GM23338 (cell line): ENCODE data around the gene LRBA. TPM values are rescaled to one million over a fixed set of nuclear protein-coding genes. Genes with fewer than 3 reads are reported as not detected.

ENCODE experiments used
- ATAC-seq: fragments of 200-7000 bp; cut with Tn5 transposase; 3 replicates; pipeline ENCODE4 v1.9.1; 2020
- DNase-seq: peaks from one replicate; pipeline ENCODE4 v3.0.0-alpha.2; 2015; ENCODE audit warnings: low spot score
- H2AFZ ChIP-seq: fragments of 200-600 bp; sonication (generic); 2 replicates; pipeline ENCODE4 v1.8.0; 2016; ENCODE audit warnings: antibody characterized with exemption, mild to moderate bottlenecking, moderate library complexity
- H3F3A ChIP-seq: fragments of 200-600 bp; sonication (generic); replicated peaks from 2 replicates; pipeline ENCODE4 v1.8.0; 2017; ENCODE audit warnings: antibody characterized with exemption, mixed run types, low read depth
- H3K27ac ChIP-seq: fragments of 200-600 bp; sonication (generic); 2 replicates; pipeline ENCODE4 v1.6.1; 2016; ENCODE audit warnings: low read depth
- H3K27me3 ChIP-seq: fragments of 200-600 bp; sonication (generic); 2 replicates; pipeline ENCODE4 v1.8.0; 2016; ENCODE audit warnings: mild to moderate bottlenecking, mixed run types, moderate library complexity; ENCODE audit not compliant: insufficient read depth
- H3K36me3 ChIP-seq: fragments of 200-600 bp; sonication (generic); 2 replicates; pipeline ENCODE4 v1.8.0; 2016; ENCODE audit warnings: mild to moderate bottlenecking; ENCODE audit not compliant: insufficient read depth
- H3K4me1 ChIP-seq: fragments of 200-600 bp; sonication (generic); 2 replicates; pipeline ENCODE4 v1.8.0; 2016; ENCODE audit warnings: mild to moderate bottlenecking, moderate library complexity; ENCODE audit not compliant: insufficient read depth
- H3K4me2 ChIP-seq: fragments of 200-600 bp; sonication (generic); 2 replicates; pipeline ENCODE4 v1.7.1; 2017; ENCODE audit warnings: mixed run types
- H3K4me3 ChIP-seq: fragments of 200-600 bp; sonication (generic); 2 replicates; pipeline ENCODE4 v1.6.1; 2016; ENCODE audit warnings: mixed run types
- H3K79me2 ChIP-seq: fragments of 200-600 bp; sonication (generic); replicated peaks from 2 replicates; pipeline ENCODE4 v1.8.0; 2017; ENCODE audit warnings: mild to moderate bottlenecking; ENCODE audit not compliant: insufficient read depth
- H3K9me2 ChIP-seq: fragments of 200-600 bp; sonication (generic); 2 replicates; pipeline ENCODE4 v1.8.0; 2017; ENCODE audit not compliant: insufficient read depth
- H4K20me1 ChIP-seq: fragments of 200-600 bp; sonication (generic); replicated peaks from 2 replicates; pipeline ENCODE4 v1.8.0; 2017; ENCODE audit warnings: mild to moderate bottlenecking; ENCODE audit not compliant: insufficient read depth
- H3K27ac Mint-ChIP-seq: 2 replicates; pipeline ENCODE4 v1.8.0; 2020; ENCODE audit warnings: inconsistent platforms, mild to moderate bottlenecking, moderate library complexity, mixed read lengths
- H3K27me3 Mint-ChIP-seq: 3 replicates; pipeline ENCODE4 v1.8.0; 2022; ENCODE audit warnings: low read depth, mild to moderate bottlenecking, moderate library complexity, mixed read lengths, inconsistent platforms; ENCODE audit not compliant: insufficient read depth, poor library complexity
- H3K36me3 Mint-ChIP-seq: 3 replicates; pipeline ENCODE4 v1.8.0; 2021; ENCODE audit warnings: low read depth, mild to moderate bottlenecking, inconsistent platforms, moderate library complexity, mixed read lengths
- H3K4me1 Mint-ChIP-seq: 3 replicates; pipeline ENCODE4 v1.8.0; 2020; ENCODE audit warnings: mild to moderate bottlenecking, inconsistent platforms, mixed read lengths
- H3K4me3 Mint-ChIP-seq: 3 replicates; pipeline ENCODE4 v1.8.0; 2021; ENCODE audit warnings: moderate library complexity, mild to moderate bottlenecking, inconsistent platforms, mixed read lengths
- H3K9me3 Mint-ChIP-seq: 3 replicates; pipeline ENCODE4 v1.8.0; 2020; ENCODE audit warnings: moderate library complexity, mild to moderate bottlenecking, inconsistent platforms, mixed read lengths
- CREB1 ChIP-seq: fragments of 250-450 bp; sonication (Bioruptor Pico); IDR thresholded peaks from 2 replicates; pipeline ENCODE4 v1.5.0; 2020; ENCODE audit warnings: low read depth, mild to moderate bottlenecking, moderate library complexity
- EZH2 ChIP-seq: fragments of 200-600 bp; sonication (generic); IDR thresholded peaks from one replicate; pipeline ENCODE4 v1.8.0; 2017; ENCODE audit warnings: antibody characterized with exemption, mild to moderate bottlenecking, low read depth; ENCODE audit not compliant: unreplicated experiment
- EZH2phosphoT487 ChIP-seq: fragments of 200-600 bp; sonication (generic); IDR thresholded peaks from one replicate; pipeline ENCODE4 v1.8.1; 2018; ENCODE audit warnings: antibody characterized with exemption; ENCODE audit not compliant: unreplicated experiment
- JUNB ChIP-seq: IDR thresholded peaks from one replicate; pipeline ENCODE4 v1.6.1; 2016; ENCODE audit warnings: antibody characterized with exemption; ENCODE audit not compliant: unreplicated experiment
- NANOG ChIP-seq: IDR thresholded peaks from 2 replicates; pipeline ENCODE4 v1.6.1; 2016; ENCODE audit warnings: antibody characterized with exemption, borderline replicate concordance
- POLR2AphosphoS5 ChIP-seq: IDR thresholded peaks from 2 replicates; pipeline ENCODE4 v1.6.1; 2016; ENCODE audit warnings: antibody characterized with exemption, low read depth
- STAT1 ChIP-seq: IDR thresholded peaks from one replicate; pipeline ENCODE4 v1.6.1; 2016; ENCODE audit warnings: antibody characterized with exemption; ENCODE audit not compliant: unreplicated experiment
- ZNF114 ChIP-seq: fragments of 250-450 bp; sonication (Bioruptor Pico); IDR thresholded peaks from 2 replicates; pipeline ENCODE4 v1.5.0; 2020; ENCODE audit warnings: mild to moderate bottlenecking, moderate library complexity
- ZNF331 ChIP-seq: fragments of 250-450 bp; sonication (Bioruptor Pico); IDR thresholded peaks from 2 replicates; pipeline ENCODE4 v1.5.0; 2020; ENCODE audit warnings: low read depth, mild to moderate bottlenecking, moderate library complexity
- polyA plus RNA-seq: library from polyadenylated mRNA; unstranded; fragments of >200 nt; fragmentation: Nextera tagmentation; extraction: Ambion mirVana; gene quantifications from 2 replicates; pipeline ENCODE4 v1.2.1, GENCODE V29; 2016
- total RNA-seq: library from RNA; depleted of rRNA; stranded (reverse); fragments of >200 nt; shearing (Covaris generic); gene quantifications from 2 replicates; pipeline ENCODE4 v1.2.3, GENCODE V29; 2014
- TF ChIP-seq, protein P1 (sequence below): fragments of 250-450 bp; sonication (Bioruptor Pico); IDR thresholded peaks from 2 replicates; pipeline ENCODE4 v1.5.0; 2020; ENCODE audit warnings: mild to moderate bottlenecking, moderate library complexity
- TF ChIP-seq, protein P2 (sequence below): IDR thresholded peaks from one replicate; pipeline ENCODE4 v1.6.1; 2018; ENCODE audit warnings: antibody characterized with exemption; ENCODE audit not compliant: unreplicated experiment
- TF ChIP-seq, protein P3 (sequence below): IDR thresholded peaks from 2 replicates; pipeline ENCODE4 v1.6.1; 2016; ENCODE audit warnings: antibody characterized with exemption
- TF ChIP-seq, protein P4 (sequence below), 2 experiments: fragments of 200-600 bp in 1 of 2; sonication (generic) in 1 of 2; conservative IDR thresholded peaks; 2 replicates each; pipeline versions ENCODE4 v1.5.1 to v1.6.1; 2016 to 2017; ENCODE audit warnings: antibody characterized with exemption in 2 of 2, low read depth in 2 of 2, mild to moderate bottlenecking in 2 of 2, moderate library complexity in 1 of 2

LRBA gene
- total and polyA plus RNA-seq, 2 experiments from 2014 or later = 23.3 to 126 TPM

DNA sequence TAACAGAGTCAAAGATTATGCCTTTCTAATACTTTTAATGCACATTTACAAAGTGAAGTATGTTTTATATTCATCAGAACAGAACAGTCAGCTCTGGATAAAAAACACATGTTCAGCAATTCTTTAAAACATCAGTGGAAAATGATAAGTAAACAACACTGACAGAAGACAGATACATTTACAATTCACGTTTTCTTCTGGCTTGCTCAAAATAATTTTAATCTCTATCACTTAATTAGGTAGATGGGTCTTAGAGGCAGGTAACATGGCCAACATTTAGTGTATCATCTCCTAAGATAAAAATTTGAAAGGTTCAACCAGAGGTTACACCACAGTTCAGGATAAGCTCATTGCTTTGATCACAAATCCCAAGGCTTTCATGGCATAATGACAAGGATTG lies 589.9 kb downstream of the LRBA start:
- Histone ChIP-seq H2AFZ (no peak overlapping the region), H3F3A (0 out of 2 replicates have a peak, but pooled peaks cover 2% of the 10 kb centered on the region), H3K36me3 (no peaks in the 10 kb centered on the region), H3K4me1 (no peaks in the 10 kb centered on the region), H3K4me2 (no peak overlapping the region), H3K27ac (no peak overlapping the region), H3K9me2 (0 out of 2 replicates have a peak, but pooled peaks cover 2% of the 10 kb centered on the region), H4K20me1 (no peaks in the 10 kb centered on the region), H3K4me3 (no peak overlapping the region), H3K27me3 (no peaks in the 10 kb centered on the region), H3K79me2 (no peaks in the 10 kb centered on the region)
- Mint-ChIP-seq H3K36me3 (peaks cover 5% of the 10 kb centered on the region; the same call in 1 of the 3 replicates), H3K9me3 (no peaks in the 10 kb centered on the region), H3K27ac (no peak overlapping the region), H3K4me1 (no peaks in the 10 kb centered on the region), H3K4me3 (no peak overlapping the region), H3K27me3 (peaks cover 5% of the 10 kb centered on the region)
- no peak for ATAC-seq
- no peak for TF ChIP-seq CREB1 (CRISPR knock-in tag)
- no peak for TF ChIP-seq STAT1
- TF ChIP-seq, protein P1, sequence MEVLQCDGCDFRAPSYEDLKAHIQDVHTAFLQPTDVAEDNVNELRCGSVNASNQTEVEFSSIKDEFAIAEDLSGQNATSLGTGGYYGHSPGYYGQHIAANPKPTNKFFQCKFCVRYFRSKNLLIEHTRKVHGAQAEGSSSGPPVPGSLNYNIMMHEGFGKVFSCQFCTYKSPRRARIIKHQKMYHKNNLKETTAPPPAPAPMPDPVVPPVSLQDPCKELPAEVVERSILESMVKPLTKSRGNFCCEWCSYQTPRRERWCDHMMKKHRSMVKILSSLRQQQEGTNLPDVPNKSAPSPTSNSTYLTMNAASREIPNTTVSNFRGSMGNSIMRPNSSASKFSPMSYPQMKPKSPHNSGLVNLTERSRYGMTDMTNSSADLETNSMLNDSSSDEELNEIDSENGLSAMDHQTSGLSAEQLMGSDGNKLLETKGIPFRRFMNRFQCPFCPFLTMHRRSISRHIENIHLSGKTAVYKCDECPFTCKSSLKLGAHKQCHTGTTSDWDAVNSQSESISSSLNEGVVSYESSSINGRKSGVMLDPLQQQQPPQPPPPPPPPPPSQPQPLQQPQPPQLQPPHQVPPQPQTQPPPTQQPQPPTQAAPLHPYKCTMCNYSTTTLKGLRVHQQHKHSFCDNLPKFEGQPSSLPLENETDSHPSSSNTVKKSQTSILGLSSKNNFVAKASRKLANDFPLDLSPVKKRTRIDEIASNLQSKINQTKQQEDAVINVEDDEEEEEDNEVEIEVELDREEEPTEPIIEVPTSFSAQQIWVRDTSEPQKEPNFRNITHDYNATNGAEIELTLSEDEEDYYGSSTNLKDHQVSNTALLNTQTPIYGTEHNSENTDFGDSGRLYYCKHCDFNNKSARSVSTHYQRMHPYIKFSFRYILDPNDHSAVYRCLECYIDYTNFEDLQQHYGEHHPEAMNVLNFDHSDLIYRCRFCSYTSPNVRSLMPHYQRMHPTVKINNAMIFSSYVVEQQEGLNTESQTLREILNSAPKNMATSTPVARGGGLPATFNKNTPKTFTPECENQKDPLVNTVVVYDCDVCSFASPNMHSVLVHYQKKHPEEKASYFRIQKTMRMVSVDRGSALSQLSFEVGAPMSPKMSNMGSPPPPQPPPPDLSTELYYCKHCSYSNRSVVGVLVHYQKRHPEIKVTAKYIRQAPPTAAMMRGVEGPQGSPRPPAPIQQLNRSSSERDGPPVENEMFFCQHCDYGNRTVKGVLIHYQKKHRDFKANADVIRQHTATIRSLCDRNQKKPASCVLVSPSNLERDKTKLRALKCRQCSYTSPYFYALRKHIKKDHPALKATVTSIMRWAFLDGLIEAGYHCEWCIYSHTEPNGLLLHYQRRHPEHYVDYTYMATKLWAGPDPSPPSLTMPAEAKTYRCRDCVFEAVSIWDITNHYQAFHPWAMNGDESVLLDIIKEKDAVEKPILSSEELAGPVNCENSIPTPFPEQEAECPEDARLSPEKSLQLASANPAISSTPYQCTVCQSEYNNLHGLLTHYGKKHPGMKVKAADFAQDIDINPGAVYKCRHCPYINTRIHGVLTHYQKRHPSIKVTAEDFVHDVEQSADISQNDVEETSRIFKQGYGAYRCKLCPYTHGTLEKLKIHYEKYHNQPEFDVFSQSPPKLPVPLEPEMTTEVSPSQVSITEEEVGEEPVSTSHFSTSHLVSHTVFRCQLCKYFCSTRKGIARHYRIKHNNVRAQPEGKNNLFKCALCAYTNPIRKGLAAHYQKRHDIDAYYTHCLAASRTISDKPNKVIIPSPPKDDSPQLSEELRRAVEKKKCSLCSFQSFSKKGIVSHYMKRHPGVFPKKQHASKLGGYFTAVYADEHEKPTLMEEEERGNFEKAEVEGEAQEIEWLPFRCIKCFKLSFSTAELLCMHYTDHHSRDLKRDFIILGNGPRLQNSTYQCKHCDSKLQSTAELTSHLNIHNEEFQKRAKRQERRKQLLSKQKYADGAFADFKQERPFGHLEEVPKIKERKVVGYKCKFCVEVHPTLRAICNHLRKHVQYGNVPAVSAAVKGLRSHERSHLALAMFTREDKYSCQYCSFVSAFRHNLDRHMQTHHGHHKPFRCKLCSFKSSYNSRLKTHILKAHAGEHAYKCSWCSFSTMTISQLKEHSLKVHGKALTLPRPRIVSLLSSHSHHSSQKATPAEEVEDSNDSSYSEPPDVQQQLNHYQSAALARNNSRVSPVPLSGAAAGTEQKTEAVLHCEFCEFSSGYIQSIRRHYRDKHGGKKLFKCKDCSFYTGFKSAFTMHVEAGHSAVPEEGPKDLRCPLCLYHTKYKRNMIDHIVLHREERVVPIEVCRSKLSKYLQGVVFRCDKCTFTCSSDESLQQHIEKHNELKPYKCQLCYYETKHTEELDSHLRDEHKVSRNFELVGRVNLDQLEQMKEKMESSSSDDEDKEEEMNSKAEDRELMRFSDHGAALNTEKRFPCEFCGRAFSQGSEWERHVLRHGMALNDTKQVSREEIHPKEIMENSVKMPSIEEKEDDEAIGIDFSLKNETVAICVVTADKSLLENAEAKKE (CRISPR knock-in tag) = no peak
- TF ChIP-seq POLR2AphosphoS5 = no peak
- TF ChIP-seq, protein P2, sequence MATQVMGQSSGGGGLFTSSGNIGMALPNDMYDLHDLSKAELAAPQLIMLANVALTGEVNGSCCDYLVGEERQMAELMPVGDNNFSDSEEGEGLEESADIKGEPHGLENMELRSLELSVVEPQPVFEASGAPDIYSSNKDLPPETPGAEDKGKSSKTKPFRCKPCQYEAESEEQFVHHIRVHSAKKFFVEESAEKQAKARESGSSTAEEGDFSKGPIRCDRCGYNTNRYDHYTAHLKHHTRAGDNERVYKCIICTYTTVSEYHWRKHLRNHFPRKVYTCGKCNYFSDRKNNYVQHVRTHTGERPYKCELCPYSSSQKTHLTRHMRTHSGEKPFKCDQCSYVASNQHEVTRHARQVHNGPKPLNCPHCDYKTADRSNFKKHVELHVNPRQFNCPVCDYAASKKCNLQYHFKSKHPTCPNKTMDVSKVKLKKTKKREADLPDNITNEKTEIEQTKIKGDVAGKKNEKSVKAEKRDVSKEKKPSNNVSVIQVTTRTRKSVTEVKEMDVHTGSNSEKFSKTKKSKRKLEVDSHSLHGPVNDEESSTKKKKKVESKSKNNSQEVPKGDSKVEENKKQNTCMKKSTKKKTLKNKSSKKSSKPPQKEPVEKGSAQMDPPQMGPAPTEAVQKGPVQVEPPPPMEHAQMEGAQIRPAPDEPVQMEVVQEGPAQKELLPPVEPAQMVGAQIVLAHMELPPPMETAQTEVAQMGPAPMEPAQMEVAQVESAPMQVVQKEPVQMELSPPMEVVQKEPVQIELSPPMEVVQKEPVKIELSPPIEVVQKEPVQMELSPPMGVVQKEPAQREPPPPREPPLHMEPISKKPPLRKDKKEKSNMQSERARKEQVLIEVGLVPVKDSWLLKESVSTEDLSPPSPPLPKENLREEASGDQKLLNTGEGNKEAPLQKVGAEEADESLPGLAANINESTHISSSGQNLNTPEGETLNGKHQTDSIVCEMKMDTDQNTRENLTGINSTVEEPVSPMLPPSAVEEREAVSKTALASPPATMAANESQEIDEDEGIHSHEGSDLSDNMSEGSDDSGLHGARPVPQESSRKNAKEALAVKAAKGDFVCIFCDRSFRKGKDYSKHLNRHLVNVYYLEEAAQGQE = no peak
- no peak for TF ChIP-seq NANOG
- TF ChIP-seq, protein P3, sequence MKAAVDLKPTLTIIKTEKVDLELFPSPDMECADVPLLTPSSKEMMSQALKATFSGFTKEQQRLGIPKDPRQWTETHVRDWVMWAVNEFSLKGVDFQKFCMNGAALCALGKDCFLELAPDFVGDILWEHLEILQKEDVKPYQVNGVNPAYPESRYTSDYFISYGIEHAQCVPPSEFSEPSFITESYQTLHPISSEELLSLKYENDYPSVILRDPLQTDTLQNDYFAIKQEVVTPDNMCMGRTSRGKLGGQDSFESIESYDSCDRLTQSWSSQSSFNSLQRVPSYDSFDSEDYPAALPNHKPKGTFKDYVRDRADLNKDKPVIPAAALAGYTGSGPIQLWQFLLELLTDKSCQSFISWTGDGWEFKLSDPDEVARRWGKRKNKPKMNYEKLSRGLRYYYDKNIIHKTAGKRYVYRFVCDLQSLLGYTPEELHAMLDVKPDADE = no peak
- TF ChIP-seq, protein P4, sequence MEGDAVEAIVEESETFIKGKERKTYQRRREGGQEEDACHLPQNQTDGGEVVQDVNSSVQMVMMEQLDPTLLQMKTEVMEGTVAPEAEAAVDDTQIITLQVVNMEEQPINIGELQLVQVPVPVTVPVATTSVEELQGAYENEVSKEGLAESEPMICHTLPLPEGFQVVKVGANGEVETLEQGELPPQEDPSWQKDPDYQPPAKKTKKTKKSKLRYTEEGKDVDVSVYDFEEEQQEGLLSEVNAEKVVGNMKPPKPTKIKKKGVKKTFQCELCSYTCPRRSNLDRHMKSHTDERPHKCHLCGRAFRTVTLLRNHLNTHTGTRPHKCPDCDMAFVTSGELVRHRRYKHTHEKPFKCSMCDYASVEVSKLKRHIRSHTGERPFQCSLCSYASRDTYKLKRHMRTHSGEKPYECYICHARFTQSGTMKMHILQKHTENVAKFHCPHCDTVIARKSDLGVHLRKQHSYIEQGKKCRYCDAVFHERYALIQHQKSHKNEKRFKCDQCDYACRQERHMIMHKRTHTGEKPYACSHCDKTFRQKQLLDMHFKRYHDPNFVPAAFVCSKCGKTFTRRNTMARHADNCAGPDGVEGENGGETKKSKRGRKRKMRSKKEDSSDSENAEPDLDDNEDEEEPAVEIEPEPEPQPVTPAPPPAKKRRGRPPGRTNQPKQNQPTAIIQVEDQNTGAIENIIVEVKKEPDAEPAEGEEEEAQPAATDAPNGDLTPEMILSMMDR (conservative IDR thresholded peaks at IDR 0.05; ENCODE audit: low read depth in 2 of 2) = no peak
- TF ChIP-seq ZNF331 (CRISPR knock-in tag) = no peak
- TF ChIP-seq EZH2phosphoT487 = no peak
- TF ChIP-seq JUNB = no peak
- no peak for TF ChIP-seq EZH2
- TF ChIP-seq ZNF114 (CRISPR knock-in tag) = no peak
- DNase-seq = no peak
